ENCODE results near the gene ZNF281.

- TF ChIP-seq ZNF274 (IDR thresholded peaks at IDR 0.05; ENCODE audit: low read depth, low read length) (no peak), YY1 (IDR thresholded peaks at IDR 0.05; ENCODE audit: insufficient read depth, insufficient read length) (no peak)
Measured at GRCh38 chr1:200433586-200433985, 23.8 kb upstream of the ZNF281 start.
